Right lobe of liver (tissue), 6 donors: ENCODE results near the gene INTS1. TPM values are rescaled to one million over a fixed set of nuclear protein-coding genes. Genes with fewer than 3 reads are reported as not detected.

ENCODE experiments used
- ATAC-seq, 4 donors: fragments of 200-7000 bp; cut with Tn5 transposase; one replicate each; pipeline ENCODE4 v1.9.1; 2020; ENCODE audit warnings: mild to moderate bottlenecking in 4 of 4, moderate library complexity in 4 of 4
- DNase-seq, 3 donors: peaks; one replicate each; pipeline ENCODE4 v3.0.0-alpha.2; 2020
- H3K27ac ChIP-seq, 3 donors: fragments of 200-600 bp; one replicate each; pipeline ENCODE4 v1.8.0; 2022
- H3K27me3 ChIP-seq, 2 donors: fragments of 200-600 bp; one replicate each; pipeline ENCODE4 v1.8.0; 2022
- H3K36me3 ChIP-seq, 4 donors: fragments of 200-600 bp; sonication (generic) in 1 of 4; one replicate each; pipeline versions ENCODE4 v1.5.1 to v1.8.0; 2017 to 2022; ENCODE audit warnings: control low read depth in 1 of 4
- H3K4me1 ChIP-seq, 4 donors: fragments of 200-600 bp; sonication (generic) in 1 of 4; one replicate each; pipeline versions ENCODE4 v1.5.1 to v1.8.0; 2017 to 2022; ENCODE audit warnings: control low read depth in 1 of 4
- H3K4me3 ChIP-seq, 3 donors: fragments of 200-600 bp; one replicate each; pipeline ENCODE4 v1.8.0; 2022
- H3K9me3 ChIP-seq, 4 donors: fragments of 200-600 bp; sonication (generic) in 1 of 4; one replicate each; pipeline versions ENCODE4 v1.5.1 to v1.8.0; 2017 to 2022; ENCODE audit warnings: control low read depth in 1 of 4
- POLR2A ChIP-seq: fragments of 450-650 bp; IDR thresholded peaks from one replicate; pipeline ENCODE4 v1.6.1; 2017; ENCODE audit warnings: antibody characterized with exemption, mild to moderate bottlenecking
- WGBS: methylation state at CpG from one replicate; pipeline ENCODE4 v1.1.6; 2018; ENCODE audit warnings: low coverage, low lambda C conversion rate; ENCODE audit not compliant: insufficient coverage; ENCODE audit errors: missing lambda C conversion rate; 5-methylcytosine and 5-hydroxymethylcytosine counted together
- intact Hi-C, 2 donors: fragments of 100-400 bp; cut with DNase I; formaldehyde crosslinking; loops; one replicate each; pipeline versions ENCODE4 v1.11.2 to v1.14.1; 2022
- total RNA-seq, 6 experiments: library from RNA; depleted of rRNA in 2 of 6; stranded (reverse); fragments of >200 nt in 2 of 6; fragmentation: NEBNext Ultra II Directional in 3 of 6; extraction: Animal tissue kit (Norgen Biotek cat#: 25700) in 3 of 6; gene quantifications; one replicate each; pipeline versions ENCODE4 v1.1.0 to v1.2.4, GENCODE V29; 2016 to 2023
- TF ChIP-seq, protein P1 (sequence below), 4 donors: fragments of 200-600 bp in 3 of 4; fragments of 450-650 bp in 1 of 4; IDR thresholded peaks; one replicate each; pipeline versions ENCODE4 v1.5.1 to v1.8.0; 2016 to 2022; ENCODE audit warnings: antibody characterized with exemption in 4 of 4, mild to moderate bottlenecking in 2 of 4
- donor health status: DM: no; HTN: yes; CAD: no.
- donor health status: DM: no; HTN: no; CAD: no.
- donor health status: DM: no; HTN: no; CAD: no.
- donor health status: DM: no; HTN: yes; CAD: no.
- donor health status: DM: no; HTN: yes; CAD: no.

The INTS1 gene
- total RNA-seq, 6 experiments from 2014 or later: 30.1 to 49.6 (median 41.2) TPM

DNA sequence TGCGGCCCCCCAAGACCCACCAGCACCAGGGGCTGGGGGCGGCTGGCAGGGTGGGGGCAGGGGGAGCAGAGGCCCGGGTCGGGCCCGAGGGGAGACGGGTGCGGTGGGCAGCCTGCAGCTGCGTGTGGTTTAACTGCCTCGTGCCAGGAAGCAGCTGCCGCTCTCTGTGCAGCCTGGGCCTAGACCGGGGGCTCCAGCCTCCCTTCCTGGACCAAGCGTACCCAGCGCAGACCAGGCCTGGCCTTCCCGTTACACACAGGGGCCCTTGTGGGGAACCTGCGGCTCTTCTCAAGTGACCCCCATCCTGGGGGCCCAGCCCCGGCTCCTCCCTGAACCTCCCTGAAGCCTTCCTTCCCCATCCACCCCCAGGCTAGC is 6.6 kb upstream of the INTS1 start:
- Histone ChIP-seq H3K4me1 (no peaks in the 10 kb centered on the region), H3K27ac (no peak overlapping the region), H3K27me3 (no peaks in the 10 kb centered on the region), H3K36me3 (no peaks in the 10 kb centered on the region), H3K4me3 (no peak overlapping the region), H3K9me3 (no peaks in the 10 kb centered on the region)
- WGBS: no CpG with 5 or more reads among the region's 16 CpGs
- no peak for TF ChIP-seq POLR2A
- TF ChIP-seq, protein P1, sequence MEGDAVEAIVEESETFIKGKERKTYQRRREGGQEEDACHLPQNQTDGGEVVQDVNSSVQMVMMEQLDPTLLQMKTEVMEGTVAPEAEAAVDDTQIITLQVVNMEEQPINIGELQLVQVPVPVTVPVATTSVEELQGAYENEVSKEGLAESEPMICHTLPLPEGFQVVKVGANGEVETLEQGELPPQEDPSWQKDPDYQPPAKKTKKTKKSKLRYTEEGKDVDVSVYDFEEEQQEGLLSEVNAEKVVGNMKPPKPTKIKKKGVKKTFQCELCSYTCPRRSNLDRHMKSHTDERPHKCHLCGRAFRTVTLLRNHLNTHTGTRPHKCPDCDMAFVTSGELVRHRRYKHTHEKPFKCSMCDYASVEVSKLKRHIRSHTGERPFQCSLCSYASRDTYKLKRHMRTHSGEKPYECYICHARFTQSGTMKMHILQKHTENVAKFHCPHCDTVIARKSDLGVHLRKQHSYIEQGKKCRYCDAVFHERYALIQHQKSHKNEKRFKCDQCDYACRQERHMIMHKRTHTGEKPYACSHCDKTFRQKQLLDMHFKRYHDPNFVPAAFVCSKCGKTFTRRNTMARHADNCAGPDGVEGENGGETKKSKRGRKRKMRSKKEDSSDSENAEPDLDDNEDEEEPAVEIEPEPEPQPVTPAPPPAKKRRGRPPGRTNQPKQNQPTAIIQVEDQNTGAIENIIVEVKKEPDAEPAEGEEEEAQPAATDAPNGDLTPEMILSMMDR (IDR thresholded peaks at IDR 0.05): no peak
- intact Hi-C loops: no loop called here
- no peak for ATAC-seq
- DNase-seq: no peak

GRCh38 chr7:1509226-1509625 is 5.0 kb upstream of the INTS1 start:
- Histone ChIP-seq H3K9me3 (no peaks in the 10 kb centered on the region), H3K4me1 (no peaks in the 10 kb centered on the region), H3K36me3 (no peaks in the 10 kb centered on the region), H3K27ac (no peak overlapping the region), H3K27me3 (no peaks in the 10 kb centered on the region), H3K4me3 (no peak overlapping the region)
- 76% methylated on average over 14 of the region's 14 CpGs for WGBS
- ATAC-seq (no peak), DNase-seq (no peak)
- TF ChIP-seq, protein P1 (IDR thresholded peaks at IDR 0.05): no peak
- no peak for TF ChIP-seq POLR2A
- intact Hi-C loops: no loop called here

DNA sequence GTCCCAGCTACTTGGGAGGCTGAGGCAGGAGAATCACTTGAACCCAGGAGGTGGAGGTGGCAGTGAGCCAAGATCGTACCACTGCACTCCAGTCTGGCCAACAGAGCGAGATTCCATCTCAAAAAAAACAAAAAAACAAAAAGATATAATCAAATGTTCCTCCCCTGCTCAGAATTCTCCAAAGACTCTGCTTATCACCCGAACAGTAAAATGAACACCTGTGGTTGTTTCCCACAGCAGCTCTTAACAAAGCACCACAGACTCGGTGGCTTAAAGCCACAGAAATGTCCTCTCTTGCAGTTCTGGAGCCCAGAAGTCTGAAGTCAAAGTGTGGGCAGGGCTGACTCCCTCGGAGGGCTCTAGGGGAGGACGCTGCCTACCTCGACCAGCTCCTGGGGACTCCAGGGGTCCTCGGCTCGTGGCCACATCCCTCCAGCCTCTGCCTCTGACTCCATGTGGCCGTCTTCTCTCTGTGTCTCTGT is 4.1 kb upstream of the INTS1 start:
- H3K4me3 ChIP-seq: no peak overlapping the region
- peaks cover 0 to 3% (median 1%) of the 10 kb centered on the region in 4 donors for H3K4me1 ChIP-seq
- ATAC-seq (no peak), DNase-seq (no peak)
- intact Hi-C loops: no loop called here
- WGBS: 57% methylated on average over 2 of the region's 10 CpGs
- H3K36me3 ChIP-seq: no peaks in the 10 kb centered on the region
- TF ChIP-seq, protein P1 (IDR thresholded peaks at IDR 0.05): no peak
- TF ChIP-seq POLR2A: no peak
- H3K9me3 ChIP-seq: no peaks in the 10 kb centered on the region
- no peak overlapping the region for H3K27ac ChIP-seq
- no peaks in the 10 kb centered on the region for H3K27me3 ChIP-seq

GRCh38 chr7:1505731-1506550 is 1.8 kb upstream of the INTS1 start:
- ATAC-seq (no peak), DNase-seq (peak in 1 of 3 donors; percentile 54)
- peaks cover 0 to 8% (median 3%) of the 10 kb centered on the region in 4 donors for H3K4me1 ChIP-seq
- peaks cover 0 to 4% (median 0%) of the 10 kb centered on the region in 4 donors for H3K36me3 ChIP-seq
- no peak overlapping the region for H3K4me3 ChIP-seq
- no peaks in the 10 kb centered on the region for H3K27me3 ChIP-seq
- no peaks in the 10 kb centered on the region for H3K9me3 ChIP-seq
- no peak overlapping the region for H3K27ac ChIP-seq
- intact Hi-C loops: no loop called here
- WGBS: 58% methylated on average over 14 of the region's 35 CpGs
- TF ChIP-seq, protein P1 (IDR thresholded peaks at IDR 0.05): no peak
- TF ChIP-seq POLR2A: no peak
